ENCODE data around the gene OR56A3. TPM values are rescaled to one million over a fixed set of nuclear protein-coding genes. Genes with fewer than 3 reads are reported as not detected.

The OR56A3 gene
- total RNA-seq, 1 experiment from 2014 or later, result not detected

GRCh38 chr11:5923794-5924193, 18.3 kb upstream of the OR56A3 start:
- Histone ChIP-seq H3K27ac (ENCODE audit: low read length) (no peak overlapping the region), H3K4me1 (ENCODE audit: insufficient read depth, low read length) (no peaks in the 10 kb centered on the region), H3K4me3 (ENCODE audit: low read length) (no peak overlapping the region), H3K79me2 (ENCODE audit: low read length) (no peaks in the 10 kb centered on the region), H3K36me3 (ENCODE audit: low read depth, low read length) (no peaks in the 10 kb centered on the region), H2AFZ (ENCODE audit: low read length) (no peak overlapping the region), H3K9me3 (ENCODE audit: low read length) (no peaks in the 10 kb centered on the region), H3F3A (ENCODE audit: low read length, unreplicated experiment) (no peaks in the 10 kb centered on the region), H4K20me1 (ENCODE audit: low read length) (no peaks in the 10 kb centered on the region), H3K4me2 (ENCODE audit: low read length) (no peak overlapping the region), H3K9ac (ENCODE audit: low read length) (no peak overlapping the region), H3K27me3 (ENCODE audit: low read length) (no peaks in the 10 kb centered on the region), H3K9me2 (replicated peaks; ENCODE audit: low read length) (no peaks in the 10 kb centered on the region)
- no peak for ATAC-seq
- no TSS peak for BruUV-seq (replicated peaks)
- POLR2A ChIA-PET (ENCODE audit: unreplicated experiment), result no interaction called here
- DNase-seq, result no peak
- intact Hi-C loops (cut with micrococcal nuclease), result no loop called here
- CTCF ChIA-PET, result no interaction called here
- TF ChIP-seq EZH2 (IDR thresholded peaks at IDR 0.05; ENCODE audit: low read length, unreplicated experiment) (no peak), EZH2phosphoT487 (IDR thresholded peaks at IDR 0.05; ENCODE audit: borderline replicate concordance, low read length) (no peak), CTCF (conservative IDR thresholded peaks at IDR 0.05; ENCODE audit: low read depth, low read length) (no peak)

- Histone ChIP-seq H4K20me1 (ENCODE audit: low read length) (no peaks in the 10 kb centered on the region), H2AFZ (ENCODE audit: low read length) (no peak overlapping the region), H3K4me1 (ENCODE audit: insufficient read depth, low read length) (no peaks in the 10 kb centered on the region), H3K79me2 (ENCODE audit: low read length) (no peaks in the 10 kb centered on the region), H3K9ac (ENCODE audit: low read length) (no peak overlapping the region), H3K4me3 (ENCODE audit: low read length) (no peak overlapping the region), H3K4me2 (ENCODE audit: low read length) (no peak overlapping the region), H3K36me3 (ENCODE audit: low read depth, low read length) (no peaks in the 10 kb centered on the region), H3F3A (ENCODE audit: low read length, unreplicated experiment) (no peaks in the 10 kb centered on the region), H3K9me2 (replicated peaks; ENCODE audit: low read length) (no peaks in the 10 kb centered on the region), H3K27me3 (ENCODE audit: low read length) (no peaks in the 10 kb centered on the region), H3K9me3 (ENCODE audit: low read length) (no peaks in the 10 kb centered on the region), H3K27ac (ENCODE audit: low read length) (no peak overlapping the region)
- ChIA-PET CTCF (no interaction called here), POLR2A (ENCODE audit: unreplicated experiment) (no interaction called here)
- BruUV-seq (replicated peaks), result no TSS peak
- no peak for DNase-seq
- TF ChIP-seq EZH2phosphoT487 (IDR thresholded peaks at IDR 0.05; ENCODE audit: borderline replicate concordance, low read length) (no peak), EZH2 (IDR thresholded peaks at IDR 0.05; ENCODE audit: low read length, unreplicated experiment) (no peak), CTCF (conservative IDR thresholded peaks at IDR 0.05; ENCODE audit: low read depth, low read length) (no peak)
- no peak for ATAC-seq
- intact Hi-C loops (cut with micrococcal nuclease), result no loop called here
These were observed 13.8 kb upstream of the OR56A3 start for GRCh38 chr11:5928271-5928670.

- DNase-seq (no peak), ATAC-seq (no peak)
- Histone ChIP-seq H3K9ac (ENCODE audit: low read length) (no peak overlapping the region), H3K9me2 (replicated peaks; ENCODE audit: low read length) (no peaks in the 10 kb centered on the region), H3K27me3 (ENCODE audit: low read length) (no peaks in the 10 kb centered on the region), H2AFZ (ENCODE audit: low read length) (no peak overlapping the region), H3K9me3 (ENCODE audit: low read length) (no peaks in the 10 kb centered on the region), H3K79me2 (ENCODE audit: low read length) (no peaks in the 10 kb centered on the region), H3K36me3 (ENCODE audit: low read depth, low read length) (no peaks in the 10 kb centered on the region), H3F3A (ENCODE audit: low read length, unreplicated experiment) (no peaks in the 10 kb centered on the region), H3K4me3 (ENCODE audit: low read length) (no peak overlapping the region), H4K20me1 (ENCODE audit: low read length) (no peaks in the 10 kb centered on the region), H3K27ac (ENCODE audit: low read length) (no peak overlapping the region), H3K4me2 (ENCODE audit: low read length) (no peak overlapping the region), H3K4me1 (ENCODE audit: insufficient read depth, low read length) (no peaks in the 10 kb centered on the region)
- POLR2A ChIA-PET (ENCODE audit: unreplicated experiment), result no interaction called here
- intact Hi-C loops (cut with micrococcal nuclease), result no loop called here
- CTCF ChIA-PET, result no interaction called here
- no TSS peak for BruUV-seq (replicated peaks)
- TF ChIP-seq EZH2phosphoT487 (IDR thresholded peaks at IDR 0.05; ENCODE audit: borderline replicate concordance, low read length), result no peak
- TF ChIP-seq CTCF (conservative IDR thresholded peaks at IDR 0.05; ENCODE audit: low read depth, low read length), result no peak
- TF ChIP-seq EZH2 (IDR thresholded peaks at IDR 0.05; ENCODE audit: low read length, unreplicated experiment), result no peak
These were observed 13.2 kb upstream of the OR56A3 start for GRCh38 chr11:5928811-5929210.
